Skeletal muscle tissue (tissue), 4 donors: Measurements from ENCODE around the gene ZNF862. TPM values are rescaled to one million over a fixed set of nuclear protein-coding genes. Genes with fewer than 3 reads are reported as not detected.
"Not testable (repeated sequence)": the region's sequence is repeated elsewhere in the genome, so short reads cannot be mapped to it uniquely, and the experiment has no call there.

Experiments used
- H3K27ac ChIP-seq: one replicate; pipeline ENCODE4 v1.7.0; 2013; ENCODE audit warnings: mild to moderate bottlenecking, low read depth, low read length, inconsistent platforms
- H3K27me3 ChIP-seq, 3 donors: one replicate each; pipeline ENCODE4 v1.7.0; 2013; ENCODE audit warnings: low read length in 3 of 3; ENCODE audit not compliant: control insufficient read depth in 3 of 3, insufficient read depth in 3 of 3
- H3K36me3 ChIP-seq, 3 donors: one replicate each; pipeline ENCODE4 v1.7.0; 2013; ENCODE audit warnings: low read length in 3 of 3; ENCODE audit not compliant: control insufficient read depth in 3 of 3, insufficient read depth in 3 of 3
- H3K4me1 ChIP-seq, 3 donors: one replicate each; pipeline ENCODE4 v1.7.0; 2013; ENCODE audit warnings: low read length in 3 of 3, mild to moderate bottlenecking in 3 of 3; ENCODE audit not compliant: control insufficient read depth in 3 of 3, insufficient read depth in 3 of 3
- H3K4me3 ChIP-seq, 3 donors: one replicate each; pipeline ENCODE4 v1.7.0; 2013; ENCODE audit warnings: low read length in 3 of 3
- H3K9ac ChIP-seq, 3 donors: one replicate each; pipeline ENCODE4 v1.7.0; 2013; ENCODE audit warnings: low read length in 3 of 3, mild to moderate bottlenecking in 3 of 3, moderate library complexity in 2 of 3, low read depth in 1 of 3
- H3K9me3 ChIP-seq, 3 donors: one replicate each; pipeline ENCODE4 v1.7.0; 2013; ENCODE audit warnings: low read length in 3 of 3; ENCODE audit not compliant: control insufficient read depth in 3 of 3
- total RNA-seq: library from RNA; depleted of rRNA; stranded (reverse); fragments of >200 nt; gene quantifications from one replicate; pipeline ENCODE4 v1.2.3, GENCODE V29; 2014
- donor health status: Osteomylitis.

The ZNF862 gene
- total RNA-seq, 1 donor from 2014 or later, result 5.2 TPM

DNA sequence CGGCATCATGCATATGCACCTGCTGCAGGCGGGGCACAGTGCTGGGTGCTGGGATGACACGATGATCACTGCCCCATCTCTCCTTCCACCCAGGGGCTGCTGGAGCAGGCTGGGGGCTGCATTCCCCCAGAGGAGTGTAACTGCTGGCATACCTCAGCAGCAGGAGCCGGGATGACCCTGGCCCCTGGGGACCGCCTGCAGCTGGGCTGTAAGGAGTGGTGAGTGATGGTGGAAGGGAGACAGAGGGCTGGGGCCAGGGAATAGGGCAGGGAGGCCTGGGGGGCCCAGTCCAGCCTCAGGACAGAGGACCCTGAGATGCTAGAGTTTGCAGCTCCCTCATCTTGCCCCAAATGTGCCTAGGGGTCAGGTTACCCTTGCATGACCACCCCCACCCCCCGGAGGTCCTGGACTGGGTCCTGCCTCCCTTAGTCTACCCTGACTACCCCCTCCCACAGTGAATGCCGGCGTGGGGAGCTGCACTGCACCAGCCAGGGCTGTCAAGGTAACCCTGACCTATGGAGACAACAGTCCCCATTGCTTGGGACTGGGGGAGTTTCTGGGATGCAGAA, 14.5 kb upstream of the ZNF862 start:
- Histone ChIP-seq H3K27me3 (peaks cover 0 to 15% (median 0%) of the 10 kb centered on the region in 3 donors), H3K4me3 (no peak overlapping the region), H3K9me3 (no peaks in the 10 kb centered on the region), H3K36me3 (no peaks in the 10 kb centered on the region), H3K9ac (no peak overlapping the region), H3K4me1 (peaks cover 6 to 11% (median 8%) of the 10 kb centered on the region in 3 donors), H3K27ac (no peak overlapping the region)

DNA sequence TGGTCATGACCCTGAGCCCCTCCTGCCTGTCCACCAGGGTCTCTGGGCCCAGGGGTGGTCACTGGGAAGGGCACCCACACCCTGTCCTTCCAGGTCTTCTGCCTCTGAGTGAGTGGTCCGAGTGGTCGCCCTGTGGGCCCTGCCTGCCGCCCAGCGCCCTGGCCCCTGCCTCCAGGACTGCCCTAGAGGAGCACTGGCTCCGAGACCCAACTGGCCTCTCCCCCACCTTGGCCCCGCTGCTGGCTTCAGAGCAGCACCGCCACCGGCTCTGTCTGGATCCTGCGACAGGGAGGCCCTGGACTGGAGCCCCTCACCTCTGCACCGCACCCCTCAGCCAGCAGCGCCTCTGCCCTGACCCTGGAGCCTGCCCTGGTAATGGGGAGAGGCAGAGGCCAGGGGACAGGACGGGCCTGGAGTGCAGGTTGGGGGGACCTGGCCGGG, 13.9 kb upstream of the ZNF862 start:
- no peak overlapping the region for H3K9ac ChIP-seq
- no peak overlapping the region for H3K27ac ChIP-seq
- peaks cover 6 to 11% (median 8%) of the 10 kb centered on the region in 3 donors for H3K4me1 ChIP-seq
- H3K9me3 ChIP-seq, result no peaks in the 10 kb centered on the region
- peaks cover 0 to 15% (median 0%) of the 10 kb centered on the region in 3 donors for H3K27me3 ChIP-seq
- no peak overlapping the region for H3K4me3 ChIP-seq
- H3K36me3 ChIP-seq, result no peaks in the 10 kb centered on the region

DNA sequence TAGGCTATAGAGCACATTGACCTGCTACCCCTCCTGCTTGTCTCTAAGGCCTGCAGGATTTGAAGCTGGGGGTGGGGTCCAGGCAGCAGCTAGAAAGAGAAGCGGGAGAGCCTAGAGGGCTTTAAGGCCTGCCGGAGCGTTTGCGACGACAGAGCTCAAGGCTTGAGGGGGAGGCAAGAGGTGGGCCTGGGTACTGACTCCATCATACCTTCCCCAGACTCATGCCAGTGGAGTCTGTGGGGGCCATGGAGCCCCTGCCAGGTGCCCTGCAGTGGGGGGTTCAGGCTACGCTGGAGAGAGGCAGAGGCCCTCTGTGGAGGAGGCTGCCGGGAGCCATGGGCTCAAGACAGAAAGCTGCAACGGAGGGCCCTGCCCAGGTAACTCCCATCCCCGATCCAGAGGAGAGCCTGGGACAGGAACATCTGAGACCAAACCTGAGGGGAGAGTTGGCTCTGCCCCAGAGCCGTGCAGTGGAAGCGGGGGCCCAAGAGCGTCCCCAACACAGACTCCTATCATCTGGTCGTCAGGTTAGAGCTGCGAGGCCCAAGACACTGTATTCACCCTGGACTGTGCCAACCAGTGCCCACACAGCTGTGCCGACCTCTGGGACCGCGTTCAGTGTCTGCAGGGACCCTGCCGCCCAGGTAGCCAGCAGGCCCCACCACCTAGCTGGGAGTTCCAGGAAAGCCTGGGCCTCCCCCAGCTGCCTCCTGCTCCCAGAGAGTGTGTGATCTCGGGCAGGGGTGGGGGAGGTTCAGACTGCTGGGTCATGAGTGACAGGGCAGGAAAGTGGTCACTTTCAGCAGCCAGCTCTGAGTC, 13.2 kb upstream of the ZNF862 start:
- Histone ChIP-seq H3K27ac (no peak overlapping the region), H3K27me3 (peaks cover 0 to 15% (median 0%) of the 10 kb centered on the region in 3 donors), H3K4me3 (no peak overlapping the region), H3K9me3 (no peaks in the 10 kb centered on the region), H3K4me1 (peaks cover 6 to 11% (median 8%) of the 10 kb centered on the region in 3 donors), H3K9ac (no peak overlapping the region), H3K36me3 (no peaks in the 10 kb centered on the region)

DNA sequence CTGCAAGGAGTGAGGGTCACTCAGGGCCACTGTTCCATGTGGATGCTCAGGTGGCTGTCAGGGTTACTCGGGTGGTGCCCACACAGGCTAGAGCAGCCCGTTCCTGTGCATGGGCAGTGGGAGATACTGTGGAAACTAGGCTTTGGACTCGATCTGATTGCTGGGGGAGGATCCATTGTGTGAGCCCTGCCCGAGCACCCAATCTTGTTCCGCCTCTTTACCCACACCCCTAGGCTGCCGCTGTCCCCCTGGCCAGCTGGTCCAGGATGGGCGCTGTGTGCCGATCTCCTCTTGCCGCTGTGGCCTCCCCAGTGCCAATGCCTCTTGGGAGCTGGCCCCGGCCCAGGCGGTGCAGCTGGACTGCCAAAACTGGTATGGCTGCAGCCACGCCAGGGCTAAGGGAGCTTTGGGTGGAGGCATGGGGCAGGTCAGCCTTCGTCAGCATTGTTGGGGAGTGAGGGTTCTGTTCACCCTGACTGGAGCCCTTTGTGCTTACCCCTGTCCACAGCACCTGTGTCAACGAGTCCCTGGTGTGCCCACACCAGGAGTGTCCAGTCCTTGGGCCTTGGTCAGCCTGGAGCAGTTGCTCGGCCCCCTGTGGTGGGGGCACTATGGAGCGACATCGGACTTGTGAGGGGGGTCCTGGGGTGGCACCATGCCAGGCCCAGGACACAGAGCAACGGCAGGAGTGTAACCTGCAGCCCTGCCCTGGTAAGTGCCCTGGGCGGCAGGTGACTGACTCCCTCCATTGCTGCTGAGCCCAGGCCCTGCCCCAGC, 12.4 kb upstream of the ZNF862 start:
- H3K27me3 ChIP-seq, result peaks cover 0 to 16% (median 0%) of the 10 kb centered on the region in 3 donors
- no peak overlapping the region for H3K27ac ChIP-seq
- H3K4me3 ChIP-seq, result peak overlapping the region in 1 of 3 donors; percentile 17
- H3K36me3 ChIP-seq, result no peaks in the 10 kb centered on the region
- H3K9me3 ChIP-seq, result no peaks in the 10 kb centered on the region
- peaks cover 6 to 11% (median 8%) of the 10 kb centered on the region in 3 donors for H3K4me1 ChIP-seq
- H3K9ac ChIP-seq, result peak overlapping the region in 1 of 3 donors; percentile 45

DNA sequence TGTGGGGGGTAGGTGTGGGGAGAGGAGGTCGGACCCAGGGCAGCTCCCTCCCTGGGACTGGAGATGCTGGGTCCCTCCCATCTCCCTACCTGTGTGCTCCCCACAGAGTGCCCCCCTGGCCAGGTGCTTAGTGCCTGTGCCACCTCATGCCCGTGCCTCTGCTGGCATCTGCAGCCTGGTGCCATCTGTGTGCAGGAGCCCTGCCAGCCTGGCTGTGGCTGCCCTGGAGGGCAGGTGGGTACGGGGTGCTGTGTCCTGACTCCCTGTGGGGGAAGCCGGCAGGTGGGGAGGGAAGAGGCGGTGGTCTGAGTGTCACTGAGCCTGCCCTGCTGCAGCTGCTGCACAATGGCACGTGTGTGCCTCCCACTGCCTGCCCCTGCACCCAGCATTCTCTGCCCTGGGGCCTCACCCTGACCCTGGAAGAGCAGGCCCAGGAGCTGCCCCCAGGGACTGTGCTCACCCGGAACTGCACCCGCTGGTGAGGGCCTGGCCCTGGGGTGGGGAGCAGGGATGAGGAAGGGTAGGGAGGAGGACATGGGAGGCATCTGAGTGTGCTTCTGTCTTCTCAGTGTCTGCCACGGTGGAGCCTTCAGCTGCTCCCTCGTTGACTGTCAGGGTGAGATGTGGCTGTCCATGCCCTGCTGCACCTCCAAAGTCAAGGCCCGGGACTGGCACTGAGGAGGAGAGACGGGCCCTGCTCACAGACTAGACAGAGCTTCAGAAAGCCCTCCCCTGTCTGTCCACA, 11.7 kb upstream of the ZNF862 start:
- no peaks in the 10 kb centered on the region for H3K9me3 ChIP-seq
- H3K36me3 ChIP-seq, result no peaks in the 10 kb centered on the region
- no peak overlapping the region for H3K4me3 ChIP-seq
- peak overlapping the region in 1 of 3 donors; percentile 45 for H3K9ac ChIP-seq
- H3K4me1 ChIP-seq, result peaks cover 6 to 11% (median 8%) of the 10 kb centered on the region in 3 donors
- H3K27ac ChIP-seq, result no peak overlapping the region
- H3K27me3 ChIP-seq, result peaks cover 3 to 23% (median 5%) of the 10 kb centered on the region in 3 donors

DNA sequence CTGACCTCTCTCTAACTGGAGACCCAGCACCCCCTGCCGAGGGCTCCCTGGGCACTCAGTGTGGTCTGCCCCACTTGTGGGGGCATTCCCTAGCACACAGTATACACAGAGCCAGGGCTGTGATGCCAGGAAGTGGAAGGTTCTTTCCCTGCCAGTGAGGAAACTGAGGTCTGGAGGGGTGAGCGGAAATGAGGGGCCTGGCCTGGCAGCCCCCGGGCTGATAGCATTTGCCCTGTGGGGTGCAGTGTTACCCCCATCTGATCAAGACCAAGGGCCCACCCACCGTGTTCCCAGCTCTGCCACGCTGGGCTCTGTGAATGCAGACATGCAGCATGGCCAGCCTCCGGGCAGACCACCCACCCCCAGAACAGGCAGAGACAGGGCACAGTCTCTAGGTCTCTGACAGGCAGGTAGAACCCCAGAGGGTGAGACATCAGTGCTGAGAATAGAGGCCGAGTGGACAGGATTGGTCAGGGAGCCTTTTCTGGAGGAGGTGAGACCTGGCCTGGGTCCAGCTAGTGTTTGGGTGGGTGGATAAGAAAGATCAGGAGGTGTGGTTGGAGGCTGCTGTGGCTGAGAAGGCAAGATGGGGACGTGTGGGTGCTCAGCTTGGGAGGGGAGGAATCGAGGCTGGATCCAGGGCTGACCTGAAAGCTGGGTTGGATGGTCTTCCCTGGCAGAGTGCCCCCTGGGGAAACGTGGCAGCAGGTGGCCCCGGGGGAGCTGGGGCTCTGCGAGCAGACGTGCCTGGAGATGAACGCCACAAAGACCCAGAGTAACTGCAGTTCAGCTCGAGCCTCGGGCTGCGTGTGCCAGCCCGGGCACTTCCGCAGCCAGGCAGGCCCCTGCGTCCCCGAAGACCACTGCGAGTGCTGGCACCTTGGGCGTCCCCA, 10.8 kb upstream of the ZNF862 start:
- H3K27ac ChIP-seq, result no peak overlapping the region
- no peak overlapping the region for H3K9ac ChIP-seq
- H3K4me1 ChIP-seq, result peaks cover 6 to 11% (median 8%) of the 10 kb centered on the region in 3 donors
- peaks cover 4 to 22% (median 8%) of the 10 kb centered on the region in 3 donors for H3K27me3 ChIP-seq
- H3K36me3 ChIP-seq, result no peaks in the 10 kb centered on the region
- no peaks in the 10 kb centered on the region for H3K9me3 ChIP-seq
- H3K4me3 ChIP-seq, result no peak overlapping the region

DNA sequence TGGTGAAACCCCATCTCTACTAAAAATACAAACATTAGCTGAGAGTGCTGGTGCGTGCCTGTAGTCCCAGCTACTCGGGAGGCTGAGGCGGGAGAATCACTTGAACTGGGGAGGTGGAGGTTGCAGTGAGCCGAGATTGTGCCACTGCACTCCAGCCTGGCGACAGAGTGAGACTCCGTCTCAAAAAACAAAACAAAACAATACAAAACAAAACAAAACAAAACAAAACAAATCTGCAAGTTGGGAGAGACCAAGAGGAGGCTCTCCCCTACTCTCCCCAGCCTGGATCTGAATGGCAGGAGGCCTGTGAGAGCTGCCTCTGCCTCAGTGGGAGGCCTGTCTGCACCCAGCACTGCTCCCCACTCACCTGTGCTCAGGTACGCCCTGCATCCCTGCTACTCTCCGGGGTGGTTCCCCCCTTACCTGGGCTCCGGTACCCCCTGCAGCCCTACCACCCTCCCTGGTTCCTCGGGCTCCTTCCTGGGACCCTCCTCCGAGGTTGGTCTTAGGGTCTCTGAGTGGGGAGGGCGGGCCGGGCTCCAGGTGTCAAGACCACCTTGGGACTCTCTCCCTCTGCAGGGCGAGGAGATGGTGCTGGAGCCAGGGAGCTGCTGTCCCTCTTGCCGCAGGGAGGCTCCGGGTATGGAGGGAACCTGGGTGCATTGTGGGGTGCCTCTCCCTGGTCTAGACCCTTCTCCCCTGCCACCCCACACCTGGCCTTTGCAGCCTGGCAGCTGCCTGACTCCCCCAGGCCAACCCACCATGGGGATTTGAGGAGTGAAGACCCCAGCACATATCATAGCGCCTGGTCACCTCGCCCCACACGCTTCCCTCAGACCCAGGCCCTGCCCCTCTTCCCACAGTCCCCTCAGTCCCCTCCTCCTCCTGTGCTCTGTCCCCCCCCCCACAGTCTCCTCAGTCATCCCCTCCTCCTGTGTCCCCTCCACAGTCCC, 9.5 kb upstream of the ZNF862 start:
- peaks cover 6 to 11% (median 8%) of the 10 kb centered on the region in 3 donors for H3K4me1 ChIP-seq
- no peak overlapping the region for H3K4me3 ChIP-seq
- no peaks in the 10 kb centered on the region for H3K9me3 ChIP-seq
- peaks cover 4 to 24% (median 11%) of the 10 kb centered on the region in 3 donors for H3K27me3 ChIP-seq
- no peak overlapping the region for H3K9ac ChIP-seq
- H3K27ac ChIP-seq, result no peak overlapping the region
- no peaks in the 10 kb centered on the region for H3K36me3 ChIP-seq

DNA sequence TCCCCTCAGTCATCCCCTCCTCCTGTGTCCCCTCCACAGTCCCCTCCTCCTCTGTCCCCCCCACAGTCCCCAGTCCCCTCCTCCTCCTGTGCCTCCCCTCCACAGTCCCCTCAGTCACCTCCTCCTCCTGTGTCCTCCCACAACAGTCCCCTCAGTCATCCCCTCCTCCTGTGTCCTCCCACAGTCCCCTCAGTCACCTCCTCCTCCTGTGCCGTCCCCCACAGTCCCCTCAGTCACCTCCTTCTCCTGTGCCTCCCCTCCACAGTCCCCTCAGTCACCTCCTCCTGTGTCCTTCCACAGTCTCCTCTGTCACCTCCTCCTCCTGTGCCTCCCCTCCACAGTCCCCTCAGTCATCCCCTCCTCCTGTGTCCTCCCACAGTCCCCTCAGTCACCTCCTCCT, 7.6 kb upstream of the ZNF862 start:
- H3K4me1 ChIP-seq, H3K9me3 ChIP-seq, H3K36me3 ChIP-seq, H3K4me3 ChIP-seq, H3K9ac ChIP-seq, H3K27ac ChIP-seq: not testable (repeated sequence)
- peaks cover 4 to 21% (median 11%) of the 10 kb centered on the region in 3 donors for H3K27me3 ChIP-seq
